Measurements from ENCODE around the gene XIRP2.
"Not testable (repeated sequence)": the region's sequence is repeated elsewhere in the genome, so short reads cannot be mapped to it uniquely, and the experiment has no call there.

Gene XIRP2

DNA sequence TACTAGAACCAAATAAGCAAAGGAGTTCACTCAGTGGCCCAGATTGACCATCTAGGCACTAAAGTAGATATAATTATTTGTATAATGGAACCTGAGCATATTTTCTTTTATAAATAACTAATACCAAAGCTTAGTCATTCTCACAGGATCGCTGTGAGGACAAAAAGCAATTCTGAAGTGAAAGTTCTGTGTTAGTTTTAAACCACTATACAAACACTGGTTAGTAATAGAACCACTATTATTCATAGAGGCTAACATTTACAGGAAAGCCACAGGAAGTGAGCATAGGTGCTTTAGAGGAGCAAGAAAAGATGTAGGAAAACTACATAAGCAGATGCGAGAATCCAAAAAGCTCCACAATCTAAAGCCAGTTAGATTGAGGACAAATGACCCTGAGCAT is 364.7 kb downstream of the XIRP2 start:
- TF ChIP-seq, protein P1, sequence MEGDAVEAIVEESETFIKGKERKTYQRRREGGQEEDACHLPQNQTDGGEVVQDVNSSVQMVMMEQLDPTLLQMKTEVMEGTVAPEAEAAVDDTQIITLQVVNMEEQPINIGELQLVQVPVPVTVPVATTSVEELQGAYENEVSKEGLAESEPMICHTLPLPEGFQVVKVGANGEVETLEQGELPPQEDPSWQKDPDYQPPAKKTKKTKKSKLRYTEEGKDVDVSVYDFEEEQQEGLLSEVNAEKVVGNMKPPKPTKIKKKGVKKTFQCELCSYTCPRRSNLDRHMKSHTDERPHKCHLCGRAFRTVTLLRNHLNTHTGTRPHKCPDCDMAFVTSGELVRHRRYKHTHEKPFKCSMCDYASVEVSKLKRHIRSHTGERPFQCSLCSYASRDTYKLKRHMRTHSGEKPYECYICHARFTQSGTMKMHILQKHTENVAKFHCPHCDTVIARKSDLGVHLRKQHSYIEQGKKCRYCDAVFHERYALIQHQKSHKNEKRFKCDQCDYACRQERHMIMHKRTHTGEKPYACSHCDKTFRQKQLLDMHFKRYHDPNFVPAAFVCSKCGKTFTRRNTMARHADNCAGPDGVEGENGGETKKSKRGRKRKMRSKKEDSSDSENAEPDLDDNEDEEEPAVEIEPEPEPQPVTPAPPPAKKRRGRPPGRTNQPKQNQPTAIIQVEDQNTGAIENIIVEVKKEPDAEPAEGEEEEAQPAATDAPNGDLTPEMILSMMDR (IDR thresholded peaks at IDR 0.05), result no peak
- H3K4me3 Mint-ChIP-seq, result no peak overlapping the region
- no peak overlapping the region for H3K27ac Mint-ChIP-seq
- H3K27me3 Mint-ChIP-seq (ENCODE audit: low read depth, poor library complexity), result peaks cover 3% of the 10 kb centered on the region
- H3K36me3 Mint-ChIP-seq (ENCODE audit: low read depth), result no peaks in the 10 kb centered on the region
- H3K4me1 Mint-ChIP-seq, result no peaks in the 10 kb centered on the region
- H3K9me3 Mint-ChIP-seq, result no peaks in the 10 kb centered on the region
- DNase-seq, result no peak

- TF ChIP-seq, protein P1 (IDR thresholded peaks at IDR 0.05), result no peak
- H3K9me3 Mint-ChIP-seq, result no peaks in the 10 kb centered on the region
- no peak overlapping the region for H3K27ac Mint-ChIP-seq
- no peaks in the 10 kb centered on the region for H3K4me1 Mint-ChIP-seq
- DNase-seq, result no peak
- no peak overlapping the region for H3K4me3 Mint-ChIP-seq
- H3K36me3 Mint-ChIP-seq (ENCODE audit: low read depth), result no peaks in the 10 kb centered on the region
- no peaks in the 10 kb centered on the region for H3K27me3 Mint-ChIP-seq (ENCODE audit: low read depth, poor library complexity)
Measured at GRCh38 chr2:167254721-167255120, 366.4 kb downstream of the XIRP2 start.

GRCh38 chr2:167258712-167259111 is 370.4 kb downstream of the XIRP2 start:
- Mint-ChIP-seq H3K4me3 (no peak overlapping the region), H3K27me3 (ENCODE audit: low read depth, poor library complexity) (no peaks in the 10 kb centered on the region), H3K36me3 (ENCODE audit: low read depth) (no peaks in the 10 kb centered on the region), H3K4me1 (no peaks in the 10 kb centered on the region), H3K27ac (no peak overlapping the region), H3K9me3 (no peaks in the 10 kb centered on the region)
- TF ChIP-seq, protein P1 (IDR thresholded peaks at IDR 0.05), result no peak
- no peak for DNase-seq

DNA sequence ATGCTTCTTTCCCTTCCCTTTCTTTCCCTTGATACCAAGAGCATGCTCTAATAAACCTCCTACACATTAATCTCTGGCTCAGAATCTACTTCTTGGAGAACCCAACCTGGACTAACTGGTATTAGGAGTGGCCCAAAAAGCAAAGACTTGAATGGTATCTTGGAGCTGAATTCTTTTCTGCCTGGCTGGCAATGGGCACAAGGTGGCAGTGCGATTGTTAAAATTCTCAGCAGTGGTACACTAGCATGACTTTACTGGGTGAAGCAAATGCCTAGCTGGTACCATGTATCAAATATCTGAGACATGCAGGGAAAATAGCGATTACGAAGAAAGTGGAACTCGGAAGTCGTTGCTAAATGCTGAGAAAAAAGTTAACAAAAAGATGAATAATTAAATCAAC is 376.1 kb downstream of the XIRP2 start:
- H3K9me3 Mint-ChIP-seq, result peaks cover 26% of the 10 kb centered on the region
- DNase-seq, result no peak
- H3K27me3 Mint-ChIP-seq (ENCODE audit: low read depth, poor library complexity), result no peaks in the 10 kb centered on the region
- H3K4me3 Mint-ChIP-seq, result no peak overlapping the region
- TF ChIP-seq, protein P1 (IDR thresholded peaks at IDR 0.05), result peak; percentile 18
- no peaks in the 10 kb centered on the region for H3K4me1 Mint-ChIP-seq
- H3K27ac Mint-ChIP-seq, result no peak overlapping the region
- peaks cover 16% of the 10 kb centered on the region for H3K36me3 Mint-ChIP-seq (ENCODE audit: low read depth)

GRCh38 chr2:167265004-167265403 is 376.7 kb downstream of the XIRP2 start:
- no peak overlapping the region for H3K4me3 Mint-ChIP-seq
- no peaks in the 10 kb centered on the region for H3K27me3 Mint-ChIP-seq (ENCODE audit: low read depth, poor library complexity)
- peaks cover 31% of the 10 kb centered on the region for H3K9me3 Mint-ChIP-seq
- TF ChIP-seq, protein P1 (IDR thresholded peaks at IDR 0.05), result no peak
- no peaks in the 10 kb centered on the region for H3K4me1 Mint-ChIP-seq
- DNase-seq, result no peak
- peaks cover 18% of the 10 kb centered on the region for H3K36me3 Mint-ChIP-seq (ENCODE audit: low read depth)
- no peak overlapping the region for H3K27ac Mint-ChIP-seq

DNA sequence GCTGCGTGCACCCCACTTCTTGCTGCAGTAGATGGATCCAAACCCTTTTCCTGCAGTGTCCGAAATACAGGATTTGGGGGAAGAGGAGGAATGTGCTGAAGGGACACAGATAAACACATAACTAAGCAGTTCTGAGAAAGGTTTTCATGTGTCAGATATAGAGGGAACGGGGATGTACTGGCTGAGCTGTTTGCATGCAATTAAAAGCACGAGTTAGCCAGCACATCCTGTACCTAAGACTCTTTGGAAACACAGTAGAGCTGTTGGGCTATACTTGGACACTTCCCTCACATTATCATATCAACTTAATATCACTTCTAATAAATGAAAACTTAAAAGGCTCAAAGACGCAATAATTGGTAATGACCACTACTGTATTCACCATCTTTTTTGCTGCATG is 377.4 kb downstream of the XIRP2 start:
- peaks cover 31% of the 10 kb centered on the region for H3K9me3 Mint-ChIP-seq
- no peaks in the 10 kb centered on the region for H3K4me1 Mint-ChIP-seq
- peaks cover 18% of the 10 kb centered on the region for H3K36me3 Mint-ChIP-seq (ENCODE audit: low read depth)
- H3K27ac Mint-ChIP-seq, result no peak overlapping the region
- TF ChIP-seq, protein P1 (IDR thresholded peaks at IDR 0.05), result no peak
- no peaks in the 10 kb centered on the region for H3K27me3 Mint-ChIP-seq (ENCODE audit: low read depth, poor library complexity)
- DNase-seq, result no peak
- no peak overlapping the region for H3K4me3 Mint-ChIP-seq

GRCh38 chr2:167268245-167268644 is 380.0 kb downstream of the XIRP2 start:
- not testable (repeated sequence) for H3K4me3 Mint-ChIP-seq; DNase-seq; H3K27ac Mint-ChIP-seq; H3K27me3 Mint-ChIP-seq (ENCODE audit: low read depth, poor library complexity); H3K4me1 Mint-ChIP-seq
- peaks cover 31% of the 10 kb centered on the region for H3K9me3 Mint-ChIP-seq
- H3K36me3 Mint-ChIP-seq (ENCODE audit: low read depth), result peaks cover 18% of the 10 kb centered on the region

Measured in nephron progenitor cell (in vitro differentiated cells).